Jurkat, Clone E6-1 (cell line): ENCODE results near the gene GAREM2.

ENCODE experiments used
- DNase-seq: peaks from one replicate; pipeline ENCODE4 v3.0.0-alpha.2; 2011; ENCODE audit warnings: low read depth, low spot score
- H3K4me3 ChIP-seq: 2 replicates; pipeline ENCODE4 v1.5.1; 2011; ENCODE audit warnings: mild to moderate bottlenecking, low read length, control low read depth, moderate library complexity

The GAREM2 gene

GRCh38 chr2:26185304-26185928 lies 12.5 kb downstream of the GAREM2 start:
- peak overlapping the region; percentile 15 for H3K4me3 ChIP-seq

DNA sequence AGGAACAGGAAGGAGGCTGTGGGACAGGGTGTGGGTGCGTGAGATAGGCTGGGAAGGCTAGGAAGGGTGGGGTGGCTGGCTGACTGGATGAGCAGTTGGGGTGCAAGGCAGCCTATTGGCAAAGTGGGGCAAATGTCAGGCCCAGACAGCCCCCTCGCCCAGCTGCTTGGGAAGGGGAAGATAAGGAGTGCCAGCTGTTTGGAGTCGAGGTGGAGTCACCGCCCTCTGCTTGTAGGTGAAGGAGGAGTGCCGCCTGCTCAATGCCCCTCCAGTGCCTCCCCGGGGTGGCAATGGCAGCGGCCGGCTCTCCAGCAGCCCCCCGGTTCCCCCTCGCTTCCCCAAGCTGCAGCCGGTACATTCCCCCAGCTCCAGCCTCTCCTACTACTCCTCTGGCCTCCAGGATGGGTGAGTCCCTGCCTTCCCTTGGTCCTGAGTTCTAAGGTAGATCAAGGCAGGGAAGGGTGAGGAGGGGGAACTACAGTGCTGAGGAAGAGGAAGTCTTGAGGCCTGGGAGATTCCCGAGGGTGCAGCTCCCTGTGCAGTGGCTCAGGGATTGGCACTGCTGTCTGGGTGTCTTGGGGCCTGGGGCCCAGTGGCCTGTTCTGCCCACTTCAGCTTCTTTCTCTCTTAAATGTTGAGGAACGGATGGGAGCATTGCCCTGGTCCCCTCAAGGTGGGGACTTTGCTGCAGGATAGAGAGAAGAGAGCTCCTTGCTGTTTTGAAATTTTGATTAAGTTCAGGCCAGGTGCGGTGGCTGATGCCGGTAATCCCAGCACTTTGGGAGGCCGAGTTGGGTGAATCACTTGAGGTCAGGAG lies 13.3 kb downstream of the GAREM2 start:
- no peak for DNase-seq
- no peak overlapping the region for H3K4me3 ChIP-seq

More at GRCh38 chr2:26185304-26185928, 12.5 kb downstream of the GAREM2 start:
- DNase-seq = no peak

- H3K4me3 ChIP-seq = no peak overlapping the region
- DNase-seq = no peak
Observed at GRCh38 chr2:26187114-26187513, 14.2 kb downstream of the GAREM2 start.

- no peak overlapping the region for H3K4me3 ChIP-seq
- no peak for DNase-seq
Observed at GRCh38 chr2:26187537-26188104, 14.7 kb downstream of the GAREM2 start.

- DNase-seq = no peak
- H3K4me3 ChIP-seq = no peak overlapping the region
Observed at GRCh38 chr2:26189123-26189522, 16.2 kb downstream of the GAREM2 start.

- no peak for DNase-seq
- no peak overlapping the region for H3K4me3 ChIP-seq
Observed at GRCh38 chr2:26189751-26190150, 16.9 kb downstream of the GAREM2 start.

GRCh38 chr2:26190369-26190768 lies 17.5 kb downstream of the GAREM2 start:
- no peak for DNase-seq
- H3K4me3 ChIP-seq = no peak overlapping the region

DNA sequence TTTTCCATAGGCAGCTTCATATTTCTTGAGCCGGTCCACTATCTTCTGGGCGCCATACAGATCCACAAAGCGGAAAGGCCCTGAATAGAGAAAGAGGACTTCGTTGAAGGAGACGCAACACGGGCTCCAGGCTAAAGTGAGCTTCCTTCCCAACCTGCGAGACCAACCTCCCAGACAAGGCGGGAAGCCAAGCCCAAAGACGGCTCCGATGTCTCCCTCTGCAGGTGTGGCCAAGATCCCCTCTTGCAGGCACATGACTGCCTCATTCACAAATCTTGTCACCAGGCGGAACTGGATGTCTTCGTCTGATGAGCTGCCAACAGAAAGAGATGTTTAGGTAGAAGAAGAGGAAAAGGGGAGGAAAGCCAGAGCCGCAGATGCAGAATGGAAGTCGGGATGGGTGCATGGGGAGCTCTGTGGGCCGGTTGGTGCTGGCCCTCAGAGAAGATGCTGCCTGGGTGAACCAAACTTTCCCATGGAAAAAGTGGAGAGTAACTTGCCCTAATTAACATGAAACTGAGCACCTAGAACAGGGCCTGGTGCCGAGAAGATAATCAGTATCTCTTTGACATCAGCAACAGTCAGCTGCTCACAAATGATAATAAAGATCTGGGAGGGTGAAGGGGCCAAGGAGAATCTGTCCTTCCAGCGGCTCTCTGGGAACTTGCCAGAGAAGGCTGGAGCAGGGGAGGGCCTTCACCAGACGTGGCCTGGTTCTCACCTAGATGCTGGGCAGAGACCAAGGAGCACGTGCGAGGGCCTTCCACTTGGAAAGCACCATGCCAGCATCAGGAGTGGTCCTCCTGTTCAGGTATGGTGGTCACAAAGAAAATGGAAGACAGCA lies 18.6 kb downstream of the GAREM2 start:
- H3K4me3 ChIP-seq = no peak overlapping the region
- no peak for DNase-seq

GRCh38 chr2:26193578-26194231 lies 20.8 kb downstream of the GAREM2 start:
- H3K4me3 ChIP-seq = no peak overlapping the region
- DNase-seq = no peak

DNA sequence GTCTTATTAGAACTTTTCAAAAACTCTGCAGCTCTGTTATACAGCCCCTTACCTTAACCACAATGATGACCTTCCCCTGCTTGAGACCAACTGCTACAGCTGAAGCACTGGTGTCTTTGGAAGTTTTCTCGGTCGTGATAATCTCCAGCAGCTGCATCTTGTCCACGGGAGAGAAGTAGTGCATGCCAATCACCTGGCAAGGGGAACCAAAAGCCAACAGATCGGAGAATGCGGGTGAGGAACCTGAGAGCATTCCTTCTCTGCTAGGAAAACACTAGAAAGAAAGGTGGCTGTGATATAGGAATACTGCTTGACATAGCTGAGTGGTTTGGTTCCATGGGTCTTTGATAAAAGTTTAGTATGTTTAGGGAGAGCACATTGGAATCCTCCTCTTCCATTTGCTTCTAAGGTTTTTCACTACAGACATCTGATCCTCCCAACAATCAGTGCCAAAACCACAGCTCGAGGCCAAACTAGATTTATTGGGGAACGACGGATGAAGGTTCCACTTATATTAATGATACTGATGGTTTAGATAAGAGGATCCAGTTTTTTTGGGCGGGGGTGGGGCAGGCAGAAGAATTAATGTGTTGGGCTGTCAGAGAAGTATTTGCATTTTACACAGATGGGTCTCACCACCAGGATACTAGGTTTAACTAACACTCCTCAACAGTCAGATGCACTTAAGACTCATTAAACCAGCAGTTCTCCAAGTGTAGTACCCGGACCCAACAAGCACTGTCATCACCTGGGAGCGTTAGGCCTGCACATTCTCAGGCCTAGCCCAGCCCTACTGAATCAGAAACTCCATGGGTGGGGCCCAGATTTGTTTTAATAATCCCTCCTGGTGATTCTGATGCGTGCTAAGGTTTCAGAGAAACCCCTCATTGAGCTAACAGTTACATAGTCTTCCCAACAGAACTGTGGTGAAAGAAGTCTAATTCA lies 22.4 kb downstream of the GAREM2 start:
- no peak overlapping the region for H3K4me3 ChIP-seq
- DNase-seq = no peak

DNA sequence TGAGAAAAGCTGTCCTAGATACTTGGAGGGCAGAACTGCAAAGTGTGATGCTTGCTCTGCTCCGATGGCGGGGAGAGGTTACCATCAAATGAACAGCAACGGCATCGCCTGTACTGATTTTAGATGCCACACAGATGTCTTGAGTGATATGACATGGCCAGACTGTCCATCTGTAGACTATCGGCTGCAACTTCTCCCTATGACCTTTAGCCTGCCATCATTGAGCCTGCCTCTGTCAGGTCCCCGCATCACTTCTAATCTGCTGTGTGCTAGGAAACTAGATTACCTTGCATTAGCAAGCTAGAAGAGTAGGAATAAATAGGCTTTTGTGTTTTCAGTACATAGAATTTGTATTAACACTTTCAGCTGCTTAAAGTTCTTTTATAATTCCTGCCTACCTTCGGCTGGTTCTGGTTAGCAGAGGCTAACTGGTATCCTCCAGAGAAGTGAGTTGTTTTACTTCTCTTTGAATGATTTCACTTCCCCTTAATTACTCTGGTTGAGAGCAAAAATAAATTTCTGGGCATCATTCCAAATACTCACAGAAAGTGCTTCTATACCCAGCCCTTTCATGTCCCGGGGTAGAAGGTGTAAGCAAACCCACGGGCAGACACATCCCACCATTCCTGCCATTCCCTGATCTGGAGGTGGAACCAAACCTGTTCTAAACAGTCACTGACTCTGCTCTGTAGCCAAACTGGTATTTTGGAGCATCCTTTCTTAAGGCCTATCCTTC lies 24.0 kb downstream of the GAREM2 start:
- no peak for DNase-seq
- H3K4me3 ChIP-seq = no peak overlapping the region

- H3K4me3 ChIP-seq = no peak overlapping the region
- DNase-seq = no peak
Observed at GRCh38 chr2:26197516-26197915, 24.6 kb downstream of the GAREM2 start.

DNA sequence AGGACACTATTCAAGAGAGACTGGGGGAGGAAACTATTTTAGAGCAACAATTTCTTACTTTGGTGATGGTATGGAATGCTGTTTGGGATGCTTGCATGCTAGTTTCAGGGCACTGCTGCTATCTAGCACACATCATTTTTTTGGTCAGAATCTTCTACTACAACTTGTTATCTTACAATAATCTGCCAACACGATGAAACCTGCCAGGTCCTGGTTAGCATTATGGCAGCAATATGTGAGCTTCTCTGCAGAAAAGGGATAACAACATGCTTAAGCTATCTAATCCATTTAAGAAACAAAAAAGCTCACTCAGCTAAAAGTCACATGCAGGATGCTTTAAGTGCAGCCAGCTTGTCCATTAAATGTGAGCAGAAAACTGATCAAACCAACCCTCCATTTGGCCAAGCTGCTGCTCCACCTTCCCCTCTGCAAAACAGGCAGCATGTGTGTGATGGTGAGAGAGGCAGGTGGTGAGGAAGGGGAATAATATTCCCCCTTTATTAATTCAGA lies 30.1 kb downstream of the GAREM2 start:
- H3K4me3 ChIP-seq = no peak overlapping the region
- DNase-seq = no peak

GRCh38 chr2:26203906-26204305 lies 31.0 kb downstream of the GAREM2 start:
- no peak for DNase-seq
- H3K4me3 ChIP-seq = no peak overlapping the region

DNA sequence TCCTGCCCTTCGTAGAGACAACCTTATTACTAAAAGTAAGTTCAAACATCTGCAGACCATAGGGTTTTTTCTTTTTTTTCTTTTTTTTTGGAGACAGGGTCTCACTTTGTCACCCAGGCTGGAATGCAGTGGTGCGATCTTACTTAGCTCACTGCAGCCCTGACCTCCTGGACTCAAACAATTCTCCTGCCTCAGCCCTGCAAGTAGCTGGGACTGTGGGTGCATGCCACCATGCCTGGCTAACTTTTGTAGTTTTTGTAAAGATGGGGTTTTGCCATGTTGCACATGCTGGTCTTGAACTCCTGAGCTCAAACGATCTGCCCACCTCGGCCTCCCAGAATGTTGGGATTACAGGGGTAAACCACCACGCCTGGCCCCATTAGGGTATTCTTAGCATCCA lies 39.1 kb downstream of the GAREM2 start:
- H3K4me3 ChIP-seq = no peak overlapping the region
- DNase-seq = no peak

DNA sequence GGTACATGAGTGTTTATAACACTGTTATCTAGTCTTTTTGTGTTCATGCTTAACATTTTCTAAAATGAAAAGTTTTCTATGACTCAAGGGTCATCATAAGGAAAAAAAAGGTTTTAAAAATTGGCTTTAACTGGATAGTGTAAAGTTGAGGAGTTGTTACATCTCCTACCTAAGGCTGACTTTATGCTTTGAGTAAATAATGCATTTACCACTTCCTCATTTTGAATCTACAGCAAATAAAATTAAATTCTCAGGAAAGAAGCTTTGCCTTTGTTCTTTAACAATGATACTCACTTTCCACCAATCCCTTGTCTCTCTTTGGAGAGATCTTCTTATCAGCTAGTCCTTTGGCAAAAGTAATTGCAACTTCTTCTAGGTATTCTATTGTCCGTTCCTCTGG lies 41.9 kb downstream of the GAREM2 start:
- H3K4me3 ChIP-seq = no peak overlapping the region
- no peak for DNase-seq

DNA sequence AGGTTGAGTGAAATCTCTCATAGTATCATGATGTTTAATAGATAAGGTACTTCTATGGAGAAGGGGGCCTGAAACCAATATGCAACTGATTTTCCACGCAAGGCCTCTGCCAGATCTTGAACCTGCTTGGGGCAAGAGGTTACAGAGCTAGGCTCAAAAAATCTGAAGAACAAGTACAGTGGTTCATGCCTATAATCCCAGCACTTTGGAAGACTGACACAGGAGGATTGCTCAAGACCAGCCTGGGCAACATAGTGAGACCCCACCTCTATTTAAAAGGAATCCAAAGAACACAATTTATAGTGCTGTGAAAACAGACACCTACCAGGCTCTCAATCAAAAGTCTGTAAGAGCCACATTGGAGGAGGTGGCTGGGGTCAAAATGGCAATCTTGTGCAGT lies 42.9 kb downstream of the GAREM2 start:
- H3K4me3 ChIP-seq = no peak overlapping the region

More for the DNA sequence above, 42.9 kb downstream of the GAREM2 start:
- no peak for DNase-seq
